HG03521 (cell line): Measurements from ENCODE around the gene POLR2M.

Experiments
- ATAC-seq: cut with Tn5 transposase; IDR thresholded peaks from one replicate; pipeline ENCODE4 v1.9.1; 2021; ENCODE audit warnings: mild to moderate bottlenecking, moderate library complexity; ENCODE audit not compliant: unreplicated experiment

POLR2M gene

GRCh38 chr15:57736591-57736990 is 30.1 kb downstream of the POLR2M start:
- ATAC-seq = no peak

GRCh38 chr15:57738734-57739237 is 32.3 kb downstream of the POLR2M start:
- ATAC-seq = no peak

GRCh38 chr15:57740048-57740447 is 33.5 kb downstream of the POLR2M start:
- ATAC-seq = no peak

GRCh38 chr15:57741089-57741488 is 34.6 kb downstream of the POLR2M start:
- no peak for ATAC-seq

GRCh38 chr15:57743424-57743823 is 36.9 kb downstream of the POLR2M start:
- no peak for ATAC-seq

- no peak for ATAC-seq
Measured at GRCh38 chr15:57746786-57747185, 40.3 kb downstream of the POLR2M start.

GRCh38 chr15:57747206-57747896 is 40.8 kb downstream of the POLR2M start:
- no peak for ATAC-seq

GRCh38 chr15:57751177-57751800 is 44.8 kb downstream of the POLR2M start:
- no peak for ATAC-seq

- ATAC-seq = no peak
Measured at GRCh38 chr15:57752436-57752835, 45.9 kb downstream of the POLR2M start.

GRCh38 chr15:57752840-57753239 is 46.3 kb downstream of the POLR2M start:
- no peak for ATAC-seq

GRCh38 chr15:57756466-57756865 is 50.0 kb downstream of the POLR2M start:
- ATAC-seq = no peak

- ATAC-seq = no peak
Measured at GRCh38 chr15:57758560-57758959, 52.0 kb downstream of the POLR2M start.

- no peak for ATAC-seq
Measured at GRCh38 chr15:57761562-57761961, 55.0 kb downstream of the POLR2M start.

GRCh38 chr15:57762302-57762701 is 55.8 kb downstream of the POLR2M start:
- no peak for ATAC-seq

GRCh38 chr15:57763176-57763964 is 56.9 kb downstream of the POLR2M start:
- ATAC-seq = no peak
